ENCODE data around the gene SPPL2A. TPM values are rescaled to one million over a fixed set of nuclear protein-coding genes. Genes with fewer than 3 reads are reported as not detected.

Gene SPPL2A
- total and polyA plus RNA-seq, 7 donors = 70.6 to 303 (median 187) TPM

DNA sequence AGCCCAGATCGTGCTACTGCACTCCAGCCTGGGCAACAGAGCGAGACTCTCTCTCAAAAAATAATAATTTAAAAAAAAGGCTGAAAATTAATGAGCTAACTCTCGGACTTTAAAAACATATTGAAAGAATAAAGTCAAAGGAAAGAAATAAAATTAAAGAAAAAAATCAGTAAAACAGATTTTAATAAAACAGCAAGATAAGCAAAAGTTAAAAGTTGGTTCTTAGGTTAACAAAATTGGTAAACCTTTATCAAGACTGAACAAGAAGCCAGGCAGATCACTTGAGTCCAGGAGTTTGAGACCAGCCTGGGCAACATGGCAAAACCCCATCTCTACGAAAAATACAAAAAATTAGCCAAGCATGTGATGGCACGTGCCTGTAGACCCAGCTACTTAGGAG is 99.6 kb downstream of the SPPL2A start:
- H3K27ac ChIP-seq = no peak overlapping the region
- intact Hi-C loops (cut with DNase I) = no loop called here
- no peaks in the 10 kb centered on the region for H3K9me3 ChIP-seq
- DNase-seq (no peak), ATAC-seq (no peak)
- H3K4me1 ChIP-seq = peaks cover 7% of the 10 kb centered on the region
- H3K4me3 ChIP-seq = no peak overlapping the region
- TF ChIP-seq, protein P1, sequence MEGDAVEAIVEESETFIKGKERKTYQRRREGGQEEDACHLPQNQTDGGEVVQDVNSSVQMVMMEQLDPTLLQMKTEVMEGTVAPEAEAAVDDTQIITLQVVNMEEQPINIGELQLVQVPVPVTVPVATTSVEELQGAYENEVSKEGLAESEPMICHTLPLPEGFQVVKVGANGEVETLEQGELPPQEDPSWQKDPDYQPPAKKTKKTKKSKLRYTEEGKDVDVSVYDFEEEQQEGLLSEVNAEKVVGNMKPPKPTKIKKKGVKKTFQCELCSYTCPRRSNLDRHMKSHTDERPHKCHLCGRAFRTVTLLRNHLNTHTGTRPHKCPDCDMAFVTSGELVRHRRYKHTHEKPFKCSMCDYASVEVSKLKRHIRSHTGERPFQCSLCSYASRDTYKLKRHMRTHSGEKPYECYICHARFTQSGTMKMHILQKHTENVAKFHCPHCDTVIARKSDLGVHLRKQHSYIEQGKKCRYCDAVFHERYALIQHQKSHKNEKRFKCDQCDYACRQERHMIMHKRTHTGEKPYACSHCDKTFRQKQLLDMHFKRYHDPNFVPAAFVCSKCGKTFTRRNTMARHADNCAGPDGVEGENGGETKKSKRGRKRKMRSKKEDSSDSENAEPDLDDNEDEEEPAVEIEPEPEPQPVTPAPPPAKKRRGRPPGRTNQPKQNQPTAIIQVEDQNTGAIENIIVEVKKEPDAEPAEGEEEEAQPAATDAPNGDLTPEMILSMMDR (IDR thresholded peaks at IDR 0.05) = no peak
- no peaks in the 10 kb centered on the region for H3K27me3 ChIP-seq (ENCODE audit: insufficient read depth in 3 of 3, low read length in 2 of 3)
- 85 to 88% (median 86%) methylated on average over 5 of the region's 5 CpGs for WGBS, 3 donors
- peaks cover 0 to 32% of the 10 kb centered on the region in 2 donors for H3K36me3 ChIP-seq (ENCODE audit: insufficient read depth in 1 of 2, low read depth in 1 of 2)

DNA sequence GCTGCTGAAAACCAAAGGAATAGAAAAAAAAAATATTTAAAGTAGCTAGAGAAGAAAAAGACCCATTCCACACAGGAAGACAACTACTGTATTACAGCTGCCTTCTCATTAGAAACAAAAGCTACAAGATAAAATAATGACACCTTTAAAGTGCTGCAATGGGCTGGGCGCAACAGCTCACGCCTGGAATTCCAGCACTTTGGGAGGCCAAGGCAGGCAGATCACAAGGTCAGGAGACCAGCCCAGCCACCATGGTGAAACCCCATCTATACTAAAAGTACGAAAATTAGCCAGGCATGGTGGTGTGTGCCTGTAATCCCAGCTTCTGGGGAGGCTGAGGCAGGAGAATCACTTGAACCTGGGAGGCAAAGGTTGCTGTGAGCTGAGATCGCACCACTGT is 110.0 kb downstream of the SPPL2A start:
- intact Hi-C loops (cut with DNase I) = no loop called here
- Histone ChIP-seq H3K36me3 (ENCODE audit: insufficient read depth in 1 of 2, low read depth in 1 of 2) (peaks cover 5 to 93% of the 10 kb centered on the region in 2 donors), H3K27me3 (ENCODE audit: insufficient read depth in 3 of 3, low read length in 2 of 3) (no peaks in the 10 kb centered on the region), H3K4me1 (no peaks in the 10 kb centered on the region), H3K9me3 (no peaks in the 10 kb centered on the region), H3K4me3 (no peak overlapping the region), H3K27ac (no peak overlapping the region)
- ATAC-seq = no peak
- no peak for DNase-seq
- TF ChIP-seq, protein P1 (IDR thresholded peaks at IDR 0.05) = no peak
- 86 to 99% (median 94%) methylated on average over 4 of the region's 4 CpGs for WGBS, 3 donors

DNA sequence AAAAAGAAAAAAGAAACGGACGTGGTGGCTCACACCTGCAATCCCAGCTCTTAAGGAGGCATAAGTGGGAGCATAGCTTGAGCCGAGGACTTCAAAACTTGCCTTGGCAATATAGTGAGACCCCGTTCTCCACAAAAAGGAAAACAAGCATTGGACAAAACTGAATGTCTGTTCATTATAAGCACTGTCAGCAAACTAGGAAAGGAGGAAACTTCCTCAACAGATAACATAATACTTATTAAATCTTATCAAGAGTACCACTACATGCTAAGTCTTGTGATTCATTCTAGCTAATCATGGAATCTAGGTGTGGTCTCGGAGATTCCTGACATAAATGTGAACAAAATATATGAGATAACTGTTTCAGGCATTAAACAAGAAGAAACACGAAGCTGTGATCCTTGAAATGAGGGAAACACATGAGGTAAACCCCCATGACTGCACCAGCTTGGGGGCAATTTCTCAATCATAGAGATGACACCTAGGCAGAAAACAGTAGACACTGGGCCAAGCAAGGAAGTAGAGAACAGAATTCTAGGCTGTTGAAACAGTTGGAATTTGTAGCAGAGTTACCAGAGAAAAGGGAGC is 112.3 kb downstream of the SPPL2A start:
- TF ChIP-seq, protein P1 (IDR thresholded peaks at IDR 0.05) = no peak
- peaks cover 10 to 95% of the 10 kb centered on the region in 2 donors for H3K36me3 ChIP-seq (ENCODE audit: insufficient read depth in 1 of 2, low read depth in 1 of 2)
- intact Hi-C loops (cut with DNase I) = no loop called here

DNA sequence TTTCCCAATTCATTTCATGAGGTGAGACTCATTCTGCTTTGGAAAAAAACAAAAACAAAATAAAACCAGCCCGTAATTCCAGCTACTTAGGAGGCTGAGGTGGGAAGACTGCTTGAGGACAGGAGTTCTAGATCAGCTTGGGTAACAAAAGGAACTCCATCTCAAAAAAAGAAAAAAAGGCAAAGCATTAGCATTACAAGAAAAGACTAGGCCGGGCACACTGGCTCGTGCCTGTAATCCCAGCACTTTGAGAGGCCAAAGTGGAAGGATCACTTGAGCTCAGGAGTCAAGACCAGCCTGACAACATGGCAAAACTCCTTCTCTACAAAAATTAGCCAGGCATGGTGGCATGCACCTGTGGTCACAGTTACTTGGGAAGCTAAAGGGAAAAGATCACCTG is 112.8 kb downstream of the SPPL2A start:
- ATAC-seq (no peak), DNase-seq (no peak)
- Histone ChIP-seq H3K36me3 (ENCODE audit: insufficient read depth in 1 of 2, low read depth in 1 of 2) (peaks cover 10 to 95% of the 10 kb centered on the region in 2 donors), H3K4me3 (no peak overlapping the region), H3K9me3 (no peaks in the 10 kb centered on the region), H3K27me3 (ENCODE audit: insufficient read depth in 3 of 3, low read length in 2 of 3) (no peaks in the 10 kb centered on the region), H3K4me1 (no peaks in the 10 kb centered on the region), H3K27ac (no peak overlapping the region)
- intact Hi-C loops (cut with DNase I) = no loop called here
- TF ChIP-seq, protein P1 (IDR thresholded peaks at IDR 0.05) = no peak
- 79 to 90% (median 87%) methylated on average over 3 of the region's 3 CpGs for WGBS, 3 donors

More for the DNA sequence above, 112.3 kb downstream of the SPPL2A start:
- H3K27ac ChIP-seq = no peak overlapping the region
- no peak for DNase-seq
- H3K9me3 ChIP-seq = no peaks in the 10 kb centered on the region
- no peaks in the 10 kb centered on the region for H3K27me3 ChIP-seq (ENCODE audit: insufficient read depth in 3 of 3, low read length in 2 of 3)
- H3K4me1 ChIP-seq = no peaks in the 10 kb centered on the region
- H3K4me3 ChIP-seq = no peak overlapping the region
- ATAC-seq = no peak
- WGBS, 3 donors = 85 to 91% (median 90%) methylated on average over 6 of the region's 6 CpGs

Other genes starting within 250 kb of the SPPL2A start
- 1 to 10 TPM in 1 of 4 donors, not detected in 3; 1.1 TPM for gene USP50, start 219.0 kb downstream of the SPPL2A start, total RNA-seq
- gene USP50, start 219.0 kb downstream of the SPPL2A start, polyA plus RNA-seq = under 1 TPM in 2 of 3 donors, not detected in 1; 0.04 to 0.12 TPM
- gene TRPM7, start 78.9 kb downstream of the SPPL2A start, total RNA-seq = 10 to 100 TPM in 3 of 4 donors, 1 to 10 TPM in 1; 8.0 to 11.4 (median 10.7) TPM
- 1 to 10 TPM; 4.2 to 9.3 (median 4.2) TPM for gene TRPM7, start 78.9 kb downstream of the SPPL2A start, polyA plus RNA-seq
- gene AP4E1, start 143.0 kb upstream of the SPPL2A start, total RNA-seq = 10 to 100 TPM; 10.1 to 16.6 (median 13.2) TPM
- gene AP4E1, start 143.0 kb upstream of the SPPL2A start, polyA plus RNA-seq = 10 to 100 TPM in 1 of 3 donors, 1 to 10 TPM in 2; 4.4 to 13.8 (median 4.9) TPM

Measured in psoas muscle (tissue), 8 donors.